NCI-H2107 treated with DMSO at 0.1 percent for 48 hours (cell line): Measurements from ENCODE around the gene CDH22.

Experiments used
- DNase-seq: peaks from one replicate; lab custom pipeline; 2025; ENCODE audit not compliant: unreplicated experiment; lab: John Stamatoyannopoulos, UW

Gene CDH22

GRCh38 chr20:46308258-46309157 lies at the start of gene CDH22:
CDH22 (minus strand) TSS chr20:46308498; CDS start chr20:46251294, 57,204 bp downstream.
- DNase-seq: peak; percentile 20

DNA sequence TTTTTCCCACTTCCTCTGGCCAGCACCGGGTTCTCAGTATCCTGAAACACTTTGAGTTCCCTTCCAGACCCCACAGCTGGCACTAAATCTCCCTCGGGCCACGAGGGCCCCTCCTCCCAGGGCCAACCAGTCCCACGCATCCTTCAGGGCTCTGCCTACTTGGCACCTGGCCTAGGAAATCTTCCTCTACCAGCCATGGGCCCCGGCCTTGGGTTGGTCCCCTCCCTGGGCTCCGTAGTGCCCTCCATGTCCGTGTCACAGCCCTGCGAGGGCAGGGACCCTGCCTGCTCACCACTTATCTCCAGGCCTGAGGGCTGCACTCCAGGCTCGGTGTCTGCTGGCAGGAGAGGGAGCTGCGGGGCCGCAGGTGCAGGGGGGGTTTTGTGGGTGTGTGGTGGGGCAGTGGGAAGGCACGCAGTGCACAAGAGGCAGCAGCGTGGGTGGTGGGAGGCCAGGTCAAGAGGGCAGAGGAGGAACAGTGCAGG lies 48.8 kb upstream of the CDH22 start:
- DNase-seq: no peak

GRCh38 chr20:46356195-46357029 lies 48.1 kb upstream of the CDH22 start:
- DNase-seq: no peak

- no peak for DNase-seq
Observed at GRCh38 chr20:46355778-46356177, 47.5 kb upstream of the CDH22 start.

DNA sequence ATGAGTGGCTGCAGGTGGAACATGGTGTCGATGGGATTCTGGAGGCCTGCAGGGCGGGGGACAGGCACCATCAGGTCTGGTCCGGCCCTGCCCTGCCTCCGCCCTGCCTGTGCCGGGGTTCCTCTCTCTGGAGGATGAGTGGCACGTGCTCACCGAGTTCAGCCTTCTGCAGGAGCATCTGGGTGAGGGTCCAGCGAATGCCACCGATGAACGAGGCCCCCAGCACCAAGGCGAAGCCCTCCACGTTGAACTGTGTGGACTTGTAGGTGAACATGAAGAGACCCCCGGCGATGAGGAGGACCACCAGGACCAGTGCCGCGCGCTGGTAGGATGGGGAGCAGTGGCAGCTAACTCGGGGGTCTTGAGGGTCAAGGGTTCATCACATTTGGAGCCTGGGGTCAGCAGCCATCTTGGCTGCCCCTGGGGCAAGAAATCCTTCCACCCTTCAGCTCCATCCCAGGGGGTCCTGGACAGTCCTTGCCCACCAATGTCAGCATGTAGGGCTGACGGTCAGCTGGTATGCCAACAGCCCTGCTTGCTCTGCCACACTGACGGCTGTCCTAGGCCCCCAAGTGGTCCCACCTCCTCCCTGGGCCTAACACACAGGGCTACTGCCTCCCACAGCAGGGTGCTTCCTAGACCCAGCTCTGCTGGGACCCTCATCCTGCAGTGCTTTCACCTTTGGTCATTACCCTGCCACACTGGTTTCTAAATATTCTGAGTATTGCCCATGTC lies 46.8 kb upstream of the CDH22 start:
- DNase-seq: no peak

DNA sequence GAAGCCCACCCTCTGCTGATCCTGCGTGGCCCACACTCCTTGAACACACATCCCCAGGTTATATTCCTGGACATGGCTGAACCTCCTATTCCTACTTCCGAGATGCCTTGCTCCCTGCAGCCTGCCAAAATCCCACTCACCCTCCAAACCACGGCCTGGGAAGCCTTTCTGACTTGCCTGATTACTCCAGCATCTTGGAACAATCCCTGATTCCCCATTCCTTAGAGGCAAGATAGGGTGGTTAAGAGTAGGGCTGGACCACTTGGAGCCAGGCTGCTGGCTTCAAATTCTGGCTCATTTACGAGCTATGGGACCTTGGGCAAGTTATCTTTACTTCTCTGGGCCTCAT lies 45.9 kb upstream of the CDH22 start:
- DNase-seq: no peak

GRCh38 chr20:46353500-46354206 lies 45.4 kb upstream of the CDH22 start:
- no peak for DNase-seq

- DNase-seq: no peak
Observed at GRCh38 chr20:46352370-46352938, 44.2 kb upstream of the CDH22 start.

- DNase-seq: no peak
Observed at GRCh38 chr20:46351357-46352058, 43.2 kb upstream of the CDH22 start.

- no peak for DNase-seq
Observed at GRCh38 chr20:46350986-46351267, 42.6 kb upstream of the CDH22 start.

GRCh38 chr20:46350201-46350985 lies 42.1 kb upstream of the CDH22 start:
- no peak for DNase-seq

- no peak for DNase-seq
Observed at GRCh38 chr20:46349742-46350056, 41.4 kb upstream of the CDH22 start.

DNA sequence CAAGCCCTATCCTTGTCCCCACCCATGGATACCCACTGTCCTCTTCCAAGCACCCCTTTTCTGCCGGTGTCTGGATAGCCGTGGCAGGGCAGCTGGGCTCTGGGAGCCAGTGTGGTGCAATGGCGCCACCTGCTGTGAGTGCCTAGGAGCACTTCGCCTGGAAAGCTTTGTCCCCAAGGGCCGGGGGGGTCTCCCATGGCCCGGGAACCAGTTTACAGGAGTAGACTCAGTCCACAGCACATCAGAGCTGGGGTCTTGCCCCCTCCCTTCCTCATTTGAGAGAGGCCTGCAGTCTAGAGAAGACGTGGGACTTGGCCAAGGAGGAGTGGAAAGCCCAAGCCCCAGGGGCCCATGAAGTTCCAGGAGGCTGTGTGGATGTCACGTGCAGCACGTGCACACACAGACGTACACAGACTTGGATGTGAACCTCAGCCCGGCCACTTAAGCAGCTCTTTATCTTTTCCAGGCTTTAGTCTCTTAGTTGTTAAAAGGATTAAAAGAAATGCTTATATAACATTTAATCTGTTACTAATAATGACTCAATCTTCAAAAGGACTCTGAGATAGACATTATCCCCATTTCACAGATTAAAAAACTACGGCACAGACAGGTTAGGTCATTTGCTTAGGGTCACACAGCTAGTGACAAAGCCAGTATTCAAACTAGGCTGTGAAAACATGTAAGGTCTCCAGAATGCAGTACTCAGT lies 40.9 kb upstream of the CDH22 start:
- DNase-seq: peak; percentile 10

- no peak for DNase-seq
Observed at GRCh38 chr20:46347841-46348803, 39.8 kb upstream of the CDH22 start.

- no peak for DNase-seq
Observed at GRCh38 chr20:46346770-46347169, 38.5 kb upstream of the CDH22 start.

- no peak for DNase-seq
Observed at GRCh38 chr20:46344488-46345162, 36.3 kb upstream of the CDH22 start.

- DNase-seq: no peak
Observed at GRCh38 chr20:46343975-46344357, 35.7 kb upstream of the CDH22 start.
